Measurements from ENCODE around the gene B4GALT6. TPM values are rescaled to one million over a fixed set of nuclear protein-coding genes. Genes with fewer than 3 reads are reported as not detected.

The B4GALT6 gene
- total RNA-seq, 1 donor from 2014 or later, result 11.9 TPM

DNA sequence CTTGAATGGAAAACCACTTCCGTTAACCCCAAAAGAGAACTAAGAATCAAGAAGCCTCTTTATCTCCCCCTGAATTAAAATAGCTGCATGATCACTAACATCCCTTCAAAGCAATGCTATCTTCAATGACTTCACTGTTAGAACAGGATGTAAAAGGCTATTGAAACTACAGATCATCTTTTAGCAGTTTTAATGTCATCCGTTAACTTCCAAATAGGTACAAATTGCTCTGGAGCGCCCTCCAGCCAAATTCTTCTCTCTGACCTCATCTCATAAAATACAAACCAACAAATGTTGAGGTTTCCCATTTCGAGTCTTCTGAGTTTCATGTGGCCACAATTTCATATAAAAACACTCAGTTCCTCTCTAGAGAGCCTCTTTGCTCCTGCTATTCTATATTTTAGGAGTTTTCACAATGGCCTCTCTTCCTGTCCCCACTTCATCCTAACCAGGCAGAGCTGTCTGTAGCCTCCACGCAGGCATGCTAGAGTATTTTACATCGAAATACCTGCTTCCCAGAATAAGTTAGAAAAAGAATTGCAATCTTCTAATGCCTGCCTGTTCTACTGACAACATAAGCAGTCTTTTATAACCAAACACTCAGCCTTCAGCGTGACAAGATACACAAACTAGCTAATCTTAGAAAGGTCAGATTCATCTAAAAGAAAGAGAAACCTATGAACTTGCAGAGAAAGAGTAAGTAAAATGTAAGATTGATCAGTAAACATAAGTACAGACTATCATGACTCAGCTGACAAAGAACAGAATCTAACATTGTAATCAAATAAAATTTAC is 37.9 kb downstream of the B4GALT6 start:
- ATAC-seq (no peak), DNase-seq (no peak)
- intact Hi-C loops (cut with micrococcal nuclease), result no loop called here

- no peak for ATAC-seq
- intact Hi-C loops (cut with micrococcal nuclease), result no loop called here
These were observed 39.0 kb downstream of the B4GALT6 start for GRCh38 chr18:31645411-31645810.

GRCh38 chr18:31643003-31643402 is 41.4 kb downstream of the B4GALT6 start:
- intact Hi-C loops (cut with micrococcal nuclease), result no loop called here

More at GRCh38 chr18:31645411-31645810, 39.0 kb downstream of the B4GALT6 start:
- no peak for DNase-seq

DNA sequence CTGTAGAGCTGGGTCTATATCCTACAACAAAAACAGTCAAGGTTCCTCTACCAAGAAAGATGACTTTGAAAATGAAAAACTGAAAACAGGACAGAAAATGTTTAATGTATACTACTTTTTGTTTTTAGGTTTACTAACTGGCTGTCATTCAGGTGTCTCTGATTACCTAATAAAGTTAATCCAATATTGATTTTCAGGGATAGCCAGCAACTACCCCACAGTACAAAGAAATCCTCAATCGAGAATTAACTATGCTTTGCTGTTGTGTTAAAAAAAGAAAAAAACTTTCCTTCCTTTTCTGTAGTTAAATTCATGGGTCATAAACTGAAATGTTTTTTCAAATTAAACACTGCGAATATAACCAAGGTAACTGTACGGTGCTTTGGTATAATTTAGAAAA is 46.9 kb downstream of the B4GALT6 start:
- ATAC-seq, result no peak
- no peak for DNase-seq
- intact Hi-C loops (cut with micrococcal nuclease), result no loop called here

More at GRCh38 chr18:31643003-31643402, 41.4 kb downstream of the B4GALT6 start:
- DNase-seq, result no peak
- no peak for ATAC-seq

DNA sequence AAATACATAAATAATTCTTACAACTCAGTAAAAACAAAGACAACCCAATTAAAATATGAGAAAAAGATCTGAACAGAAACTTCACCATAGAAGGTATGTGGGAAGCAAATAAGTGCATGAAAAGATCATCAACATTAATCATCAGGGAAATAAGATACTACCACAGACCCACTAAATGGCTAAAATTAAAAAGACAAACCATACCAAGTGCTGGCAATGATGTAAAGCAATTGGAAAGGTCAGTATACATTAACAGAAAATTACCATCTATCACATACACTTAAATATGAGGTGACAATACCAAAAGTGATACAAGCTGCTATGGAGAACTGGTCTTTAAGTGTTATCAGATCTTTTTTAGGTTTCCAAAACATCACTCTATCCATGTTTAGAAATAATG is 48.0 kb downstream of the B4GALT6 start:
- no peak for ATAC-seq
- DNase-seq, result no peak
- intact Hi-C loops (cut with micrococcal nuclease), result no loop called here

GRCh38 chr18:31634331-31634713 is 50.1 kb downstream of the B4GALT6 start:
- no peak for ATAC-seq
- intact Hi-C loops (cut with micrococcal nuclease), result no loop called here
- no peak for DNase-seq

GRCh38 chr18:31633392-31634330 is 50.7 kb downstream of the B4GALT6 start:
- intact Hi-C loops (cut with micrococcal nuclease), result no loop called here
- ATAC-seq (no peak), DNase-seq (no peak)

DNA sequence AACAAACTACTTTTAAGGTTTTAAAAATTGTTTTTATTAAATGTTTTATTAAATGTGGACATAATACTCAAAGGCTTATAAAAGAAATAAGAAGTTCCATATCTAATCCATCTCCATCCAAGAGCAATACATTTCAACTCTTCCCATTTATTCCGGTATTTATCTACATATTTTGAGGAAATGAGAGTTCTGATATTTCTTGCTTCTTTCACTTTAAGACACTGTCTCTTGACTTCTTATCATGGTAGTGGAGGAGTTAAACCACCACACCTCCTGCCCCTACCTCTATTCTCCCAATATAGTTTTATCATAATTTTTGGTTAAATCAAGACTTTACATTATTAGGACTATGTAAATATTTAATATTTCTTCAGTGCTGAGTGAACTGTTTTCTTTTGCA is 52.0 kb downstream of the B4GALT6 start:
- intact Hi-C loops (cut with micrococcal nuclease), result no loop called here
- no peak for ATAC-seq
- no peak for DNase-seq

DNA sequence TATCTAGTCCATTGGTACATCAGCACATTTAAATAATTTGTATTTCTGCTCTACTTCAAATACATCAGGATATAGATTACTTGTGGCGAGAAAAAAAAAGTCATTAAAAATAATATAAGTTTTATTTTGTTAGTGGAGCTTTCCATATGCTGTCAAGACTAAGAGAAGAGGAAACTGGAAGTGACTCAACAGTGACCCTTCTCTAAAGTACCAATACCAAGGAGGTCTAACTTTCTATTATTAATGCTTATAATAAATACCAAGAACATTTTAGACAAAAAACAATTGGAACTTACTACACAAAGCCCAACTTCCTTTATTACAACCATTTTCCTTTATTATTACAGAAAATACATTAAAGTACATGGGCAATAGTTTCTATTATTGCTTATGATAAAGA is 52.9 kb downstream of the B4GALT6 start:
- no peak for ATAC-seq
- DNase-seq, result no peak
- intact Hi-C loops (cut with micrococcal nuclease), result no loop called here

DNA sequence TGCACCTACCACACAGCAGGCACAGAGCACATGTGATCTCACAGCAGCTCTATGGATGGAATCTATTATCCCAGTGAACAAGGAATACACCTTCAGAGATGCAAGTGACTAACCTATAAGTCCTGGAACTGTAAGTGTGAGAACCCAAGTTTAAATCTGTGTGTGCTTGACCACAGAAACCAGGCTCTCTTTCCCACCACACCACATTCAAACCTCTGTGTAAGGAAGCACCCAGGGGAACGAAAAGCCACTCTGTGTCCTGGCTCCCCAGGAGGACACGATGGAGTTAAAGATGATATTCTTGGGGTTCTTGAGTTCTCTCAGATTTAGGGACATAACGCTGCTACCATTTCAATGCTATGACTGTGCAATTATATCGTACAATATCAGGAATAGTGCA is 53.8 kb downstream of the B4GALT6 start:
- no peak for DNase-seq
- intact Hi-C loops (cut with micrococcal nuclease), result no loop called here
- no peak for ATAC-seq

DNA sequence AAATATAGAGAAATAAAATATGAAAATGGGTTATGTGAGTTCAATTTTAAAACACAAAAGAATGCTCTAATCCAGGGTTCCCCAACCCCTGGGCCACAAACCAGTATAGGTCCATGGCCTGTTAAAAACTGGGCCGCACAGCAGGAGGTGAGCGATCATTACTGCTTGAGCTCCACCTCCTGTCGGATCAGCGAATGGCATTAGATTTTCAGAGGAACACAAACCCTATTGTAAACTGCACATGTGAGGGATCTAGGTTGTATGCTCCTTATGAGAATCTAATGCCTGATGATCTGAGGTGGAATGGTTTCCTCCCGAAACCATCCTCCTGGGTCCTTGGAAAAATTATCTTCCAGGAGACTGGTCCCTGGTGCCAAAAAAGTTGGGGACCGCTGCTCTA is 58.0 kb downstream of the B4GALT6 start:
- no peak for ATAC-seq
- no peak for DNase-seq
- intact Hi-C loops (cut with micrococcal nuclease), result no loop called here

- DNase-seq (no peak), ATAC-seq (no peak)
- intact Hi-C loops (cut with micrococcal nuclease), result no loop called here
These were observed 59.3 kb downstream of the B4GALT6 start for GRCh38 chr18:31624892-31625640.

DNA sequence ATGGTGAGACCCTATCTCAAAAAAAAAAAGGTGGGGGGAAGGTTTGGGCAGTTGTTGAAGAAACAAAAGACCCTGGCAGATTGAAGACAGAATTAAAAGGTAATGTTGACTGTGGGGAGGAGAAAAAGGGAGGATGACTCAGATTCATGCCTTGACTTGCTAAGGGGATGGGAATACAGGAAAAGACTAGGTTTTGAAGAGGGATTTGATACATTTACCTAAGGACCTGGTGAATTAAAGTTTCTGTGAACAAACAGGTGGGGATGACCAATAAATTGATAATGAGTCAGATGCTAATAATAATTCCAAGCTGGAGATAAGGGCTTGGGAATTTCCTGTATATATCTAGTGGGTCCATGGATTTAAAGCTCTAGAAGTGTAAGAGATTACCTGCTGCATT is 65.1 kb downstream of the B4GALT6 start:
- DNase-seq (no peak), ATAC-seq (no peak)
- intact Hi-C loops (cut with micrococcal nuclease), result no loop called here

DNA sequence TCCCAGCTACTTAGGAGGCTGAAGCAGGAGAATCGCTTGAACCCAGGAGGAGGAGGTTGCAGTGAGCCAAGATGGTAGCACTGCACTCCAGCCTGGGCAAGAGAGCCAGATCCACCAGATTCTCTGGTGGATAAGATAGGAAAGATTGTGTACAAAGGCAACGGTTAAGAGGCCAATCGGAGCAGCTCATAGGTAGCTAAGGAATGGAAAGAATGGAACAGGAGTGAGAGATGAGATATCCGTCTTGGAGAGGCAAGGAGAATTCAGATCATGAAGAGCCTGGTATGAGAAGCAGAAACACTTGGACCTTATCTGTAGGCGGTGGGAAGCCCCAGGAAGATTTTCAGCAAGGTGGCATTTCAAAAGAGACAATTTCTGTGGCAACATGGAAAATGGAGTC is 65.6 kb downstream of the B4GALT6 start:
- intact Hi-C loops (cut with micrococcal nuclease), result no loop called here
- ATAC-seq, result no peak
- DNase-seq, result no peak

DNA sequence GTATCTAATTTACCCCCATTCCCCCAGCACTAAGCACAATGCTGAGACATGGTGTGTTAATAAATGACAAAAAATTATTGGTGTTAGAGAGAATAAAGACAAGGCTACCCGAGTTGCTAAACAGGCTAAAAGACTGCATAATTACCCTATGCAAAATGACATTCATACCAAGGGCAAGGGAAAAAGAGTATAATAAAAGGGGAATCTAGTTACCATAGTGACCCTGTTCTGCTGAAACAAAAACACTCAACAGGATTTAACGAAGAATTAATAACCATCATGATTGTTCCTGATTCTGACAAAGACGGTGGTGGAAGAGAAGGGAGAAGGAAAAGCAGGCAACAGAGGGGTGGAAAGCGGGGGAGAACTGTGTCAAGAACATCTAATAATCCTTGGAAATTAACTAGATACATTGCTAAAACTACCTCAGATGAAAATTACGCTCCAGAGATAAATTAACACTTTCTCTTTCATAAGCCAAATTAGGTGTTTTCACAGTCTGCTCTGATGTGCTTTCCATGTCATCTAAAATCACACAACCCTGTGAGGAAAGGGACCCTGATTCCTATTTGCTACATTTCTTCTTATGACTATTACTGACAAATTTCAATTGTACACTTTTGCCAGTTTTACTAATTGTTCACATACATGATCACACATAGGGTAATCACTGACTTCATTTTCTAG is 67.2 kb downstream of the B4GALT6 start:
- no peak for ATAC-seq
- intact Hi-C loops (cut with micrococcal nuclease), result no loop called here
- DNase-seq, result no peak

- DNase-seq, result no peak
- no peak for ATAC-seq
- intact Hi-C loops (cut with micrococcal nuclease), result no loop called here
These were observed 67.8 kb downstream of the B4GALT6 start for GRCh38 chr18:31616586-31616985.

DNA sequence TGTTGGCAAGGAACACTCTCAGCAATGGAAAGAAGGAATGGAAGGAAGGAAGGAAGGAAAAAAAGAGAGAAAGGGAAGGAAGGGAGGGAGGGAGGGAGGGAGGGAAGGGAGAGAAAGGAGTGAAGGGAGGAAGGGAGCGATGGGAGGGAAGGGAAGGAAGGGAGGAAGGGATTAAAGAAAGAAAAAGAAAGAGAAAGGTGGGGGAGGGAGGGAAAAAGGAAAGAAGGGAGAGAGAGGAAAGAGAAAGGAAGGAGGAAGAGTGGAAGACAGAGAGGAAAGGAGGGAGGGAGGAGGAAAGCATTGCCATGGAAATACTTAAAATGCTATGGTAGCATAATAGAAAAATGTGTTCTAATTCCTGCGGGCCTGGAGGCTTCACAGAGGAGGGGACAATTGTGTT is 70.3 kb downstream of the B4GALT6 start:
- no peak for ATAC-seq
- intact Hi-C loops (cut with micrococcal nuclease), result no loop called here
- no peak for DNase-seq

DNA sequence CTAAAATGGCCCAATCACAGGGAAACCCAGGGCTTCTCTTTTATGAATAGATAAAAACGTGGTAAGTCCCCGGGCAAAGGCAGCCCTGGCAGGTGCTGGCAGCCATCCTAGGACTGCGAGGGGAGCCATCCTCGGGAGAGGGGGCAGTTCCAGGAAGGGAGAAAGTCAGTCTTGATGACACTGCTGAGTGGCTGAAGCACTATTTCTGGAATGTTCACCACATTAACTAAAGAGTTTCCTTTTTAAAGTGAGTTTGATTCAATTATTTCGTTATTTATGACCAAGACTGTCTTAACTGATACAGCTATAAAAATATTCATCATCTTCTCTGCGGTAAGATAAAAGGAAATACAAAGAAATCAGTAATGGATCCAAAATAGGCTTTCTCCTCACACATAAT is 72.3 kb downstream of the B4GALT6 start:
- DNase-seq, result peak; percentile 48
- intact Hi-C loops (cut with micrococcal nuclease), result no loop called here
- ATAC-seq, result peak; percentile 70

GRCh38 chr18:31611511-31611910 is 72.9 kb downstream of the B4GALT6 start:
- intact Hi-C loops (cut with micrococcal nuclease), result no loop called here
- no peak for DNase-seq
- ATAC-seq, result peak; percentile 68

Data from left ventricle myocardium superior (tissue), 1 donor.